GM18498 (cell line): ENCODE measurements around the gene UTS2.

ENCODE experiments used
- ATAC-seq: cut with Tn5 transposase; IDR thresholded peaks from one replicate; pipeline ENCODE4 v1.9.1; 2021; ENCODE audit warnings: mild to moderate bottlenecking, moderate library complexity; ENCODE audit not compliant: unreplicated experiment

Gene UTS2, protein sequence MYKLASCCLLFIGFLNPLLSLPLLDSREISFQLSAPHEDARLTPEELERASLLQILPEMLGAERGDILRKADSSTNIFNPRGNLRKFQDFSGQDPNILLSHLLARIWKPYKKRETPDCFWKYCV

DNA sequence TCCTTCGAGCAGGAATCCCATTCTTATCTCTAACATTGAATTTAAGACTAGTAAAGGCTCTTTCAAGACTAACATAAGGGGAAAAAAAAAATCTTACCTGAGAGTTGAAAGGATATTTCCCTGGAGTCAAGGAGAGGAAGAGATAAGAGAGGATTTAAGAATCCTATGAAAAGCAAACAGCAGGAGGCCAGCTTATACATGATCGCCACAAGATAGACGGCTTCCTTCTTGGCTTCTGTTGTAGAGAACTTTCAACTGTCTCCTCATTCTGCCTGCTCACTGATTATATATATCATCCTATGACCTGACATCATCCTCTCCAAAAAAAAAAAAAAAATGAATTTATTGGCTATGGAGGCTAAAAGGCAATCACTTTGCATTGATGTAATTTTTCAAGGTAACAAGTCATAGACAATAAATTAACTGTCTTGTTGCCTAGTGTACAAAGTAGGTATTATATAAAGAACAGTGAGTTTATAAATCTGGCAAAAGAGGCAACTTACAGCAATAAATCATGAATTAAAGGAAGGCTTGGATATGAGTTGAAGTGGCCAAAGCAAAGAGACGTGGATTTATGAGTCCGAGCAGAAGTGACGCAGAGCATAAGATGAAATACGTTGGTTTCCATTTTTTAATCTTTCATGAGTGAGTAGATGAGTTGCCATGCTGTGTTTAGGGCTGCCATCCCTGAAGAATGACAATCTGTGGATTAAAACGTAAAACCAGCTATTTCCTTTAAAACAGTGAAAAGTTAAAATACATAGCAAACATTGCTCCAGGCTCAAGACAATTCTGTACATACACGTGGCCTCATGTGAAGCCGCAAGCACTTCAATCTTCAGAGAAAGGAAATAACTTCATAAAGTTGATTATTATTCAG, at the start of gene UTS2:
Gene UTS2 (minus strand): TSS at position 262 of the 880 bp plus-strand sequence. CDS start 62 bp downstream, at position 200.
- no peak for ATAC-seq

DNA sequence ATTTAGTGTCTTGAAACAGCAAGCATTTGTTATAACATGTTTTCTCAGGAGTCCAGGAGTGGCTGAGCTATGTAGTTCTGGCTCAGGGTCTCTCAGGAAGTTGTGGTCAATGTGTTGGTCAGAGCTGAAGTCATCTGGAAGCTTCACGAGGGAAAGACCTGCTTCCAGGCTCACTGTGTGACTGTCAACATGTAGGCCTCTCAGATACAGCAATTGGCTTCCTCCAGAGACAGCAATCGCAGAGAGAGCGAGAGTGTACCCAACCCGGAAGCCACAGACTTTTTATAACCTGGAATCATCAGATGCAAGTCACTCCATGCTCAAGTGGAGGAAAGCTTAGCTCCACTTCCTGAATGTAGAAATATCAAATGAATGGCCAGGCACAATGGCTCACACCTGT, 46.9 kb upstream of the UTS2 start:
- ATAC-seq: no peak

DNA sequence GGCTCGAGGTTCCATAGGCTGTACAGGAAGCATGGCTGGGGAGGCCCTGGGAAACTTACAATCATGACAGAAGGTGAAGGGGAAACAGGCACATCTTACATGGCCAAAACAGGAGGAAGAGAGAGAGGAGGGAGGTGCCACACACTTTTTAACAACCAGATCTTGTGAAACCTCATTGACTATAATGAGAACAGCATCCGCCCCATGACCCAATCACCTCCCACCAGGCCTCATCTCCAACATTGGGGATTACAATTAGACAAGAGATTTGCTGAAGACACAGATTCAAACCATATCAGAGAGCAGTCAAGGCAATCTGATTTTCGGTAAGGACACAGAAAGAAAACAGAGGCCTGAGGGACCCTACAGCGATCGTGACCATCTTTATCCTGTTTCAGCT, 46.1 kb upstream of the UTS2 start:
- no peak for ATAC-seq

DNA sequence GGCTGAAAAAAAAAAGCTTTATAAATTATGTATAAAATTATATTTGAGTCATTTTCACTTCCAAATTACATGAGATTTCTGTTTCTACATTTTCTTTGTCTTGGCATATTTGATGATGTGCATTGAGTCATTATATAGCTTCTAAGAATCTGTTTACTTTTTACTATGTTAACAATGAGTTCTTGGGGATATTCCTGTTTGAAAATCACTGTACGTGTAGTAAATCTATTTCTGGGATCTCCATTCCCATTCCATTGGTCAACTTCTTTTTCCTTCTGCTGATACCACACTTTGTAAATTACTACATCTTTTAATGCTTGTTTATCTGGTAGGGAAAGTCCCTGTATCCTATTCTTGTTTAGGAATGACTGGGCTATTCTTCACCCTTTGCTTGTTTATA, 44.1 kb upstream of the UTS2 start:
- no peak for ATAC-seq

DNA sequence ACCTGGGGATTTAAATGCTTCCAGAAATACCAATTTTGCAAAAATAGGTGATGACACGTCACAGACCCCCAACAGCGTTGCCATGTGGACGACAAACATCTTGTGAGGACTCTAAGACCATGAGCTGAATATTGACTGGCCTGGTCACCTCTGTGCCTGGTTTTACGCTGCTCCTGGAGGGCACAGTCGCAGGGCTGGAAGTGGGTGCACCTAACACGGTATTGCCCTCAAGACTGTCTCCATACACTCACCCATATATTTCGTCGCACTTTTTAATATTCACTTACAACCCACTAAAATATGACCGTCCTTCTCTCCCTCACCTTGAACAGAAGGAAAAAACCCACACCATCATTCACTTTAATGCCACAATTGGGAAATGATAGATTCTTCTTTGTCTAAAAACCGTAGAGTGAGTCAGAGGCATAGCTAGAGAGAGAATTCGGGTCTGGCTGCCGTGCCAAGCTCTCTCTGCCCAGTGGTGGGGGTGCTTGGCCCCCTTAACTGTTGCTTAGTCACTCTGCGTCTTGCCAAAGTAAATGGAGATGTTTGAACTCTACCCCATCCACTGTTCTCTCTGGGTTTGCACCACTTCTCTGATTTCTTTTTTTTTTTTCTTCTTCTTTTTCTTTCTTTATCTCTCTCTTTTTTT, 40.8 kb upstream of the UTS2 start:
- ATAC-seq: no peak

DNA sequence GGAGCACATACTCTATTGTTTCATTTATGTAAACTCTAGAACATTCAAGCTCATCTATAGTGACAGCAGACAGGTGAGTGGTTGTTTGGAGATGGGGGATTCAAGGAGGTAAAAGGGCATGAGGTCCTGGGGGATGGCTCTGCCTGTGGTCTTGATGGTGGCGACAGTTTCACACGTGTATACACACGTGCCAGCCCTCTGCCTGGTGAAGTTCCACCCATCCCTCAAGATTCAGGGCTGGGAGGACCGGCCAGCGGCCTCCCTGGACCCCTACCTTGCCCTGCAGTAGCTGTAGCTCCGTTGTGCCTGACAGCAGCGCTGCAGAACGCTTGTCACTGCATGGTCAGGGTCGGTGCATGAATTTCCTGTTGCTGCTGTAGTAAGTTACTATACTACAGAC, 38.9 kb upstream of the UTS2 start:
- no peak for ATAC-seq

DNA sequence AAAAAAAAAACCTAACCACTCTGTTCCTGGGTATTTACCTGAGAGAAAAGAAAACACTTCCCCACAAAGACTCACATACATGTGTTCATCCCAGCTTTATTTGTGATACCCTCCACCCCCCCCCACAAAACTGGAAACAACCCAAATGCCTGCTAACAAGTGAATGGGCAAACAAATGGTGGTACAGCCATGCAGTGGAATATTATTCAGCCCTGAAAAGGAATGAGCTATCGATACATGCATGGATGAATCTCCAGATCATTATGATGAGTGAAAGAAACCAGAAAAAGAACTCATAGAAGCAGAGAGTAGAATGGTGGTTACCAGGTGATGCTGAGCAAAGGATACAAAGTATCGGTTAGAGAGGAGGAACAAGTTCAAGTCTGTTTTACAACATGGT, 38.0 kb upstream of the UTS2 start:
- no peak for ATAC-seq

DNA sequence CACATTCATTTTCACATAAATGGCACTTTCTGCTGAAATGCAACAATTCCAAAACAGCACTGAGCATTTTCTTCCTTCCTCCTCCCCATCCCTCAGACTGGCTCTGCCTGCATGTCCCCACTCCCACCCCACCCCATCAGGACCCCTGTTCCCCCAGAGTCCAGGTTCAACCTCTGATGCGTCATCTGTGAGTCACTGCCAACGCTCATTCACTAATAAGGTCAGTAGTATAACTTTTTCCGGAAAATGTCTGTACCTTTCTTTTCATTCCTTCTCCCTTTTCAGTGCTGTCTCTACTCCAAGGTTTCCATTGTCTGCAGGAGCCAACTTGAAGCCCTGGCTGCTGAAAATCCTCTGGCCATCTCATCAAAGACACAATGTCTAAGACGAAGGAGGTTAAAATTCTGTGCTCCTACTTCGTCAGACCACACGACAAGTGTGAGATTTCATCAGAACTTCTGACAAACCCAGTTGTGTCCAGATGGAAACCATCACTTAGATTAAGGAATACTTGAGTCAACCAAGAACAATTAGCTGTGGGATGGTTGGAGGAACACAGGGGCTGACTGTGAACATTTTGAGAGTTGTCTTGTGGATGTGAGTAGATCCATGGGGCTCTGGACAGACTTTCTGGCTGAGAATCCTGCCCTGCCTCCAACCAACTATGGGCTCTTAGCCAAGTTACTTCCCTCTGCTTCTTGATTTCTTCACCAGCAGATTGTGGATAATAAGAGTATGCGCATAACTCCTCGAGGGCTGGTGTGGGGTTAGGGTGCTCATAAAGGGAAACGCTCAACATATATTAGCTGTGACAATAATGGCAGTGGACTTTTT, 35.6 kb upstream of the UTS2 start:
- ATAC-seq: no peak

DNA sequence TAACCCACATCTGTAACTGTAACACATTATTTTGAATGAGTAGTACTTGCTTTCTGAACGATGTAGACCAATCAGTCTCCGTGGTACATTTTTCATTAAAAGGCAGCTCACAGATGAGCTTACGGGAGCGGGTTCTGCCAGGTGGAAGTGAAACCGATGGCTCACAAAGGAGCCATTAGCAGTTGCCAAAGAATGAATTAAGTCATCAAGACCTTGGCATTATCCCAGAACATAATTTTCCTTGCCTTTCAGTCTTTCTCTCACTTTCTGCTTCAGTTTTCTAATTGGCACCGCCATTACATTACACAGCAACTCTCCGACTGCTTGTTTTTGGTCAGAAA, 33.5 kb upstream of the UTS2 start:
- ATAC-seq: no peak

DNA sequence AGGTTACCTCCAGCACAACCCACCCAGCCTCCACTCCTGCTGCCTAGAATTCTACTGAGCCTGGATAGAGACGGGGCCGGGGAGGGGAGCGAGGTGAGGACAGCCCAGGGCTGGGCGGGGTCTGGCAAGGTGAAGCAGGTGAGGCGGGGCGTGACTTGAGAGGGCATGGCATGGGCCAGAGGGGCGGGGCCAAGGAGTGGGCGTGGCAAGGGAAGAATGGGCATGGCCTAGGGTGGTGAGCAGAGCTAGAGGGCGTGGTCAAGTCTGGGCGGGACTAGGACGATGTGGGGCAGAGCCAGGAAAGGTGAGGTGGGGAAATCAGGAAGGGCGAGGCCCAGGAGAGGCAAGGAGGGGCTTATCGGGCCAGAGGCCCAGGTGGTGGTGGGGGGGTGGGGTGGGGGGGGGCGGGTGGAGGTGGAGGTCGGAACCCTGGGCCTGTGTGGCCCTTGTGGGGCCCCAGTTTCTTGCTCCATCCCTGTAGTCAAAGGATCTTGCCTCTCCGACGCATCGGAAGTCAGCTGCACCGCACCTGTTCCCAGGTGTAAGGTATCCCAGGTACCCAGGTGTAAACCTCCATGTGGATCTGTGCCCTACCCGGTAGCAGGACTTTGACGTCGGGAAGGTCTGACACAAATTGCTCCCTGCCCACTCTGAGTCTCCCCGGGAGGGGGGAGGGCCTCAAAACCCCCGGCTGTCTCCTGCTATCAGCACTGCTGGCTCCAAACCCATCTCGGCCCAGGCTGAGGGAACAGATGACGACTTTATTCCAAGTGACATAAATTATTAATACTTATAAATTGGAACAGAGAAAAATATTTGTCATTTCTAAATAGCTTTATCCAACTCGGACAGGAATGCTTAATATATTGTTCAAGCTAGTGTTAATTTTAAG, 32.9 kb upstream of the UTS2 start:
- ATAC-seq: no peak

DNA sequence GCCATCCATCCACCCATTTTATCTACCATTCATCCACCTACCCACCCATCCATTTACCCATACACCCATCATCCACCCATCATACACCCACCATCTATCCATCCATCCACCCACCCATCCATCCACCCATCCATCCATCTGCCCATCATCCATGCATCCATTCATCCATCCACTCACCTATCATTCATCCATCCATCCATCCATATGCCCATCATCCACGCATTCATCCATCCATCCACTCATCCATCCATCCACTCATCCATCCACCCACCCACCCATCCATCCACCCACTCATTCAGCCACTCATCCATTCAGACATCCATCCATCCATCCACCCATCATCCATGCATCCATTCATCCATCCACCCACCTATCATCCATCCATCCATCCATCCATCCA, 31.9 kb upstream of the UTS2 start:
- no peak for ATAC-seq

DNA sequence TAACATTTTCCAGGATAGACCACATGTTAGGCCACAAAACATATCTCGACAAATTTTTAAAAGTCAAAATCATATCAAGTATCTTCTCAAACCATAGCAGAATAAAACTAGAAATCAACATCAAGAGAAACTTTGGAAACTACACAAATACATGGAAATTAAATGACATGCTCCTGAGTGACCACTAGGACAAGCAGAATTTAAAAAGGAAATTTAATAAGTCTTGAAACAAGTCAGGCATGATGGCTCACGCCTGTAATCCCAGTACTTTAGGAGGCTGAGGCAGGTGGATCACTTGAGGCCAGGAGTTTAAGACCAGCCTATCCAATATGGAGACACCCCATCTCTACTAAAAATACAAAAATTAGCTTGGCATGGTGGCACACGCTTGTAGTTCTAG, 26.4 kb upstream of the UTS2 start:
- no peak for ATAC-seq

DNA sequence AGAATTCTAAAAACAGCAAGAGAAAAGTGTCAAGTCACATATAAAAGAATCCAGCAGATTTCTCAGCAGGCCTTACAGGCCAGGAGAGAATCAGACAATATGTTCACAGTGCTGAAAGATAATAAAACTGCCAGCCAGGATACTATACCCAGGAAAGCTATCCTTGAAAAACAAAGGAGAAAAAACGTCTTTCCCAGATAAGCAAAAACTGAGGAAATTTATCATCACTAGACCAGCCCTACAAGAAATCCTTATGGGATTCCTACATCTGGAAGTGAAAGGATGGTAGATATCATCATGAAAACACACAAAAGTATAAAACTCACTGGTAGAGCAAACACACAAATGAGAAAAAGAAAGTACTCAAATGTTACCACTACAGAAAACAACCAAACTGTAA, 25.2 kb upstream of the UTS2 start:
- ATAC-seq: no peak

DNA sequence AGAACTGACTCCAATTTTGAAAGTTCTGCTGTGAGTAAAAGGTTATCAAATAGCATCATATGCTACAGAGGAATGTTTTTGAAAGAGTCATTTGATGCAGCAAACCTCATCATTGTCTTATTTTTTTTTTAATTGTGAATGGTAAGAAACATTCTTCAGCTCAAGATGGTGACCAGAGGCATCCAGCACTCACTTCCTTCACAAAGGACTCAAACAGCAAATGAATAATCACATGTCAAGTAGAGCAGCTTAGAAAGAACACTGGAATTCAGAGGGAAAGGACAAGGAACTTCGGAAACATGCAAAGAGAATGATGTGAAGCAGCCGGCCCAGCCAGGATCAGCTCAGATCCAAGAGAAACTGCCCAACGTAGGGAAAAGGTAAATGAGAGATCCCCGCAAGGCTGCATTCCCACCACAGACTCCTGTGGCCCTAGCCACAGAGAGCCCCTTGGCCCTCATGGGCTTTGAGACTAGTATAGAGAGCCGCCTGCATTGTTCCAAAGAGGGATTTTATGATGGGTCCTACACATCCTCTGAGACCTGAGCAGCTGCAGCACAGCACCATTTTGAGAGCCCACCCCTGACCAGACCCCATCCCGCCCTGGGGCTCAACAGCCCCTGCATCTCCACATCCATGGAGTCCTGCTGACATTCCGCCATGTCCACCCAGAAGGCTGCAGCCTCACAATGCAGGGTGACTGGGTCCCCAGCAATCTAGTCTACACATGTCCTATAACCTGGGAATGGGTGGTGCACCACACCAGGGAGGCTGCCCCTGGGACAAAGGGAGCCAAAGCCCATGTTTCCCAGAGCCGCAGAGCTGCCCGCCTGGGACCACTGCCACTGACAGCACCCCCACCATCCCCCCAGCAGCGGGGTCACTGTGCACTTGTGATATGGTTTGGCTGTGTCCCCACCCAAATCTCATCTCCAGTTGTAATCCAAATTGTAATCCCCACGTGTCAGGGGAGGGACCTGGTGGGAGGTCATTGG, 21.2 kb upstream of the UTS2 start:
- ATAC-seq: no peak

DNA sequence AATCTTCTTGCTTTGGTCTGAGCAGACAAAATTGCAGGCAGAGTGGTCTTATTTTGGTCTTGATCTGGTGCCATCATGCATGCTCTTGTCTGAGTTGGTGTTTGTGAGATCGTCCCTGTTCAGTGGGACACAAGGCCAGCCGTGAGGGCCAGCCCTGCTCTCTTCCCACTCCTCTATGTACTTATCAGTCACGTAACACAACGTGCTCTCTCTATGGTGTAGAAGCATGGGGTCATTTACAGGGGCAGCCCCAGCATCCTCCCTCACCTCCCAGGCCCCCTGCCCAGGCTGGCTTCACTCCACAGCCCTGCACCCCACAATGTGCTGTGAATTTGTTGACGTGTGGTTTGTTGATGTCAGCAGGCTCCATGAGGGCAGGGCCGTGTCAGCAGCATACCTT, 18.3 kb upstream of the UTS2 start:
- no peak for ATAC-seq

DNA sequence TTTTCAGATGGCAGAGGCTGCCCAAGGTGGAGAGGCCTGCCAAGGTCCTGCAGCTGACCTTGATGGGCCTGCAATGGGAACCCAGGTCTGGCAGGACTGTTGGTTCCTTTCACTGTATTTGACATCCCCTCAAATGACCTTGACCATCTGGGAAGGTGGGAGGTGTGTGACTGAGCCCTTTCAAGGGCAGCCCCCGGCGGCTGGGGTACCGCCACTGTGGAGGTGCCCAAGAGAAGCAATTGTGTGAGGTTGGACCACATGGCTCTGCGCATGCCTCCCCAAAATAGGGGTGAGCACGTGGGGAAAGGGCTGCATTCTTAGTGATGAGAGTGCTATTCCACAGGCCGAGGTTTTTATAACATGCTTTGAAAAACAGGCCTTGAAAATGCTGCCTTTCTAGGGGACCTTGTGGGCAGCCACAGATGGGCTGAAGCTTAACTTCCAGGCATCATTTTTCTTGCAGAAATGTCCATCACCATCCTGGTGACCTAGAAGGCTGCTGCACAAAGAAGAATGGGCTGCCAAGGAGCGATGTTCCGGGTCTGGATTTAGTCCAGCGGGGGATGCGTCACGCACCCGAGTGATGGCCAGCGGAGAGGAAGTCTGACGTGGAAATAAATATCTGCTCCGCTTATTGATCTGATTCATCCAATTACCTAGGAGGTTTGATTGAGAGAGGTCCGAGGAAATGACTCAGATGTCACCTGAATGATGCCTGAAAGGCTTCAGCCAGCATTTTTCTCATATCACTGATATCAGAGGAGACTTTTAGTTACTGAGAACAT, 16.5 kb upstream of the UTS2 start:
- no peak for ATAC-seq

DNA sequence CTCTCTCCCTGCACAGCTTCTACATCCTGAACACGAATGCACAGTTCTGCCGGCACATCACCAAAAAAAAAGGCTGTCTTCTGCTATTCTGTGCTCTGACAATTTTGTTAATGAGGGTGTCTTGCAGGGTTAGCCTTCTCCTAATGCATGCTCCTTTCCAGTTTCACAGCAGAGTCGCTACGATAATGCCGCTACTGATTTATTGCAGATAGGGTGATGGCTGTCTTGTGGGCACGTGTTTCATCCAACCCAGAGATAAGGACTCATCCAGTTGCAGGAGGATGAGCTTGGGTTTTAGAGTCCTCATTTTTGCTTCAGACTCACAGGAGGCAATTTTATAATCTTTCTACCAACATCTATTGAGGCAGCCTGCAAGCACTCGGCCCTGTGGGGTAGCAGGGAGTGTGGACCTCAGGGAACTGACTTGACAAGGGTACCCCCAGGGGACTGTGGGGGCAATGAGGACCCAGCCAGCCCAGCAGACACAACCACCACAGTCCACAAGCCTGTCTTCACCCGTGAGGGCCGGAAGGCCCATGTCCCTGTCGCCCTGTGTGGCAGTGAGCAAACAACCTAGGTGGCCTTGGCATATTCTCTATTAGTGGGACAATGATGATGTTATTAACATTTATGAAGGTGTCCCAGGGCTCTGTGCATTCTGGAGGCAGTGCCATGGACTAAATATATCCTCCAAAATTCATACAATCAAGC, 15.4 kb upstream of the UTS2 start:
- no peak for ATAC-seq

DNA sequence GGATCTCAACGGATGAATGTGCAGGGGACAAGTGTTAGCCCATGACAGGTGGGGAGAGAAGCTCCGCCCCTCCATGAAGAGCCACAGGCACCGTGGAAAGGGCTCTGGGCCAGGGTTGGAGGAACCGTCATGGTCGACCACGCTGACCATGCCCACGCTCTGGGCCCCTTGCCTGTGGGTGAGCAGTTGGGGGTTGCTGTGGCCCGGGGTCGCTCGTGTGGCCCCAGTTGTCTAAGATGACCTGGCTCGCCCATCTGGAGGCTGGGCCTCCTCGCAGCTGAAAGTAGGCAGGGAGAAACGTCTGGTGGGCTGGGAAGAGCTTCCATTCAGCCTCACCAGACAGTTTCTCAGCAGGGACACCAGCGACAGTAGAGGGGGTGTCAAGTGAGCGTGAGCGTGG, 13.1 kb upstream of the UTS2 start:
- no peak for ATAC-seq
